GM12801 (cell line): ENCODE results near the gene GNB1.

Experiments used
- TF ChIP-seq, protein P1 (sequence below): IDR thresholded peaks from one replicate; pipeline ENCODE4 v1.5.1; 2011; ENCODE audit warnings: control low read depth; ENCODE audit not compliant: insufficient read length; ENCODE audit errors: extremely low read depth

GNB1 gene

DNA sequence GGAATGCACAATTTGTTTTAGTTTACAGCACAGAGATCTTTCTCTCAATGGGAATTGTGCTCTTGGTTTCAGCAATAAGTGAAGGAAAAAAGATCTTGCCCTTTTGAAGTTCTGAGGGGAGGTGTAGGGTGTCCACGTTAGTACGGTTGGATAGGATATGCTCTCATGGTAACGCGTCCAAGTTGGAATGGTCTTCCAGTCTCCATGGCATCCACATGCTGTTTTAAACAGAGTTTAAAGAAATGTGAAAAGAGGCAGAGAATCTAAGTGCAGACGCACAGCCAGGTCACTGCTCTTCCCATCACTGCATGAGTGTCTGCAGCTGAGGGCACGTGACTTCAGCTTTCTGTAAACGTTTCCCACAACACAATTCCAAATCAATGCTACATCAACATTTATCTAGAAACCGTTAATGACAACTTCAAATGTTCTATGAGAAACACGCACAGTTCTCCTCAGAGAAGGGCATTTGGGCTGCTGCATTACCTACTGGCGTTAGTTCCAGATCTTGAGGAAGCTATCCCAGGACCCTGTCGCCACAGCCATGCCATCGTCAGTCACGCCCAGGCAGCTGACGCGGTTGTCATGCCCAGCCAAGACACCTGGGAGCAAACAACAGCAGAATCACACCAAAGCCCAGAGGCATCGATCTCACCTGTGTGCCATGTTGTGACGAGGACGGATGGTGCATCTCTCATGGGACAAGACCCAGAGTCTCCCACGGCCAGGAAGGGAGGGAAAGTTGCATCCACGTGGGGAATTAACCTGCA lies 103.9 kb downstream of the GNB1 start:
- TF ChIP-seq, protein P1, sequence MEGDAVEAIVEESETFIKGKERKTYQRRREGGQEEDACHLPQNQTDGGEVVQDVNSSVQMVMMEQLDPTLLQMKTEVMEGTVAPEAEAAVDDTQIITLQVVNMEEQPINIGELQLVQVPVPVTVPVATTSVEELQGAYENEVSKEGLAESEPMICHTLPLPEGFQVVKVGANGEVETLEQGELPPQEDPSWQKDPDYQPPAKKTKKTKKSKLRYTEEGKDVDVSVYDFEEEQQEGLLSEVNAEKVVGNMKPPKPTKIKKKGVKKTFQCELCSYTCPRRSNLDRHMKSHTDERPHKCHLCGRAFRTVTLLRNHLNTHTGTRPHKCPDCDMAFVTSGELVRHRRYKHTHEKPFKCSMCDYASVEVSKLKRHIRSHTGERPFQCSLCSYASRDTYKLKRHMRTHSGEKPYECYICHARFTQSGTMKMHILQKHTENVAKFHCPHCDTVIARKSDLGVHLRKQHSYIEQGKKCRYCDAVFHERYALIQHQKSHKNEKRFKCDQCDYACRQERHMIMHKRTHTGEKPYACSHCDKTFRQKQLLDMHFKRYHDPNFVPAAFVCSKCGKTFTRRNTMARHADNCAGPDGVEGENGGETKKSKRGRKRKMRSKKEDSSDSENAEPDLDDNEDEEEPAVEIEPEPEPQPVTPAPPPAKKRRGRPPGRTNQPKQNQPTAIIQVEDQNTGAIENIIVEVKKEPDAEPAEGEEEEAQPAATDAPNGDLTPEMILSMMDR = no peak

DNA sequence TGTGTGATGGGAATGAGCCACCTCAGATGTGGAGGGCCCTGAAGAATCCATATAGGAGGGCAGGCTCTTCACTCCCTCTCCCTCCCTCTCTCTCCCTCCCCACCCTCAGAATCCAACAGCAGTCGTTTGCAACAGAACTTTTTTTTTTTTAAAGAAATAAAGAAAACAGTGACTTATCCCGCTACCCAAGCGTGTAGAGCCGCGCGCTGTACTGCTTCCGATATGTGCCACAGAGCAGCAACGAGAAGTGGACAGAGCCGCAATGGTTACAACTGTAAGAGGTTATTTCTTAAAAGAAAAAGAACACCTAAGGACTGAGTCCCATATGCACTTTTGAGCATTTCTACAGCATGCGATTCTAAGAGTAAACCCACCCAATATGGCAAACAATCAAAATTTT lies 105.2 kb downstream of the GNB1 start:
- TF ChIP-seq, protein P1 = no peak

DNA sequence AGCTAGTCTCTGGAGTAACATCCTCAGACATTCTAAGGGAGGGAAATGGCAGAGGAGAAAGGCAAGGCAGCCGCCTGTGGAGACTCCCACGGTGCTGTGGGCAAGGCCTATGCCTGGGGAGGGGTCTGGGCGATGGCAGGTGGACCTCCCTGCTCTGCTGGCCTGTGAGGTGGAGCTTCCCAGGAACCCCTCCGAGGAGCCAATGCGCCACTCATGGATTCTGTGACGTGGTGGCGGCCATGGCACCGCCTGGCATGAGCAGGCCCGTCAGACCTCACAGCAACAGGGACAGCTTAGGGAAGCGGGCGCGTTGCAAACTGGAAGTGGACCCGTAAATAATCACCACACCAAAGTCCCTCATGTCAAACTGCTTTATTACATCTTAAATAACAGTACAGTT lies 106.0 kb downstream of the GNB1 start:
- TF ChIP-seq, protein P1 = no peak

DNA sequence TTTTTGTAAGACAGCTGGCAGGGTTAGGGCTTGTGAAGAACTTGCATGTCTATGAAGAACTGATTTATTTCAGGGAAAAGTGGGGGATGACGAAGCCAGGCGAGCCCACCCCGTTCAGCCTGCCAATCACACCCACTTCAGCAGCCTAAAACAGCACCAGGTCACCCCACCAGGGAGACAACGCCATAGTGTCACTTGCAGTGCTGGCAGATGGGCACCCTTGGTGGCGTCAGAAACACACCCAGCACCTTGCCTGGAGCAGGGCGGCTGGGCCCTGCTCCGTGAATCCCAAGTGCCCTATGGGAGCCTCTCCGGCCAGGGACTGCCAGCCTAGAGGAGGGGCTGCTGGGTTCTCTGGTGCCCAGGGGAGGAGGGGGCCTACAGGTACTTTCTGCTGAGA lies 107.6 kb downstream of the GNB1 start:
- TF ChIP-seq, protein P1 = no peak

DNA sequence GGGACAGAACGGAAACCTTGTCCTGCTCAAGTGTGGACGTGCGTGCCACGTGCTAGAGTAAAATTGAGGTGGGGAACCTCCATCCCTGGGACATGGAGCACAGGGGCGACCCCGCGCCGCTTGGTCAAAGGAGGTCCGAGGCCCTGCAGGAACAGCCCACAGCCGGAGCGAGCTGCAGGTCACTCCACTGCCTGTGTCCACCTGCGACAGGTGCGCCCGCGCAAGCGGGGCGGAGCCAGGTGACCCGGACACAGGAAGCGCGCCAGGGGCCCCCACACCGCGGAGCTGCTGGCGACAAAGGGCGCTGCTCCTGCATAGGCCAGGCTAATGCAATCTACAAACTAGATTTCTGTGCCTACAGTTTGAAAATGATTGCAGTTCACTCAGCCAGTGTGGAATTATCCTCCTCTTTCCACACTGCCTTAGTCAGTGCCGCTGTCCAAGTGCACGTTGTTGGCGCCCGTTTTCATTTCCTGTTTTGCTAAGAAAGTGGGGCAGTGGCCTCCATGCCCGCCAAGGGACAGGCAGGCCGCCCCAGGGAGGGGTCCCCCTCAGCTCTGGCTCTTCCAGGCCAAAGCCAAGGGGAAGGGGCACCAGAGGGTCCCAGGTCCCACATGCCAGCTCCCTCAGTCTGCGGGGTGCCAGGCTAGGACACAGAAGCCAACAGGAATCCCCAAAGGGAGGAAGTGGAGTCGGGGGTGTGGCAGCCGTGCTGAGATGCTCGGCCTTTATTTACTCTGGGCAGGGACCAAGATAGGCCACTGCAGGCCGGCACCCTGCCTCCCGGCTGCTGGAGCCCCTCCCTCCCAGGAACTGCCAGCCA lies 108.3 kb downstream of the GNB1 start:
- TF ChIP-seq, protein P1 = no peak

DNA sequence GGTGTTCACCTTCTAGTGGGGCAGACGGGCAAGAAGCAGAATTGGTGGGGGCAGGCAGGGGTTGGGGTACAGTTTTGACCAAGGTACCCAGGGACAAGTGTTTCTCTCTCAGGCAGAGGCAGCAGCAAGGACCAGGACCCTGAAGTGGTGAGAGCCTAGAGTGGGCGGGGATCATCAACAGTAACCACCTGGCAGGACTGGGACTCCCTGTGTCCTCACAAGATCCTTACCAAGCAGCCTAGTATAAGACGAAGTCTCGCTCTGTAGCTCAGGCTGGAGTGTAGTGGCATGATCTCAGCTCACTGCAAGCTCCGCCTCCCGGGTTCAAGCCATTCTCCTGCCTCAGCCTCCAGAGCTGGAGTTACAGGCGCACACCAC lies 109.4 kb downstream of the GNB1 start:
- TF ChIP-seq, protein P1 = no peak

DNA sequence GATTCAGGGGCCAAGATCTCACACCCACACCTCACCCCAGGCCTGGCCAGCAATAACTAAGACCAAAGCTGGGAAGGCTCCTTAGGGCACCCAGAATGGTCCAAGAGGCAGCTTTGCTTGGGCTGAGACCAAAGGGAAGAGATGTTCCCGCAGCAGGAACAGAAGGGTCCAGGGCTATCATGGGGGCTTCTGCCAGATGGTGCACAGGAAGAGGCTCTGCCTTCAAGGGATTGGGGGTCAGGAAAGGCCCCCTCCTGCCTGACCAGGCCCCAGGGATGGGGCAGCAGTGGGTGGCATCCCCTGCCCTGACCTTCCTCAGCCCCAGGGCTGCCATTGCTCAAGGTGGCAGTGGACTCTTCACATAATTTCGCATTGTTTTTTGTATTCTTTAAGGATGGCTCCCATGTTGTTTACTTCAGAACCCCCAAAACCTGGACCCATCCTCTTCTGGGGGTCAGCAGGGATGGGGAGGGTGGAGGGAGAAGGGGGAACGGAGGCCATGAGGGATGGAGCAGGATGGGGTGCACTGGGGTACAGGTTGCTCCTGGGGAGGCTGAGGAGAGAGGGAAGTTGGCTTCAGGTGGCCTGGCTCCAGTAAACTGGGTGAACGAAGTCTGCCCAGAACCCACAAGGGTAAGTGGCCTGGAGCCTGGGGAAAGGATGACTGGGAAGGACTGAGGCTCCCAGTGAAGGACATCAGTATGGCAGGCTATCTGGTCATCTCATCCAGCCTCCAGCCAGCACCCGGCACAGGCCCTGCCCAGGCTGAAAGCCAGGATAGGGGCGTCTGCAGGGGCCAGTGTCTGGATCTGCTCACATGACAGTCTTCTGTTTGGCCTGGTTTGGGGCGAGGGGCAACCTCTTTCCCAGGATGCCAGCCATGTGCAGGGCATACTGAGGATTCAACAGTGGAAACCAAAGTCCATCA lies 110.0 kb downstream of the GNB1 start:
- TF ChIP-seq, protein P1 = no peak
